Suprapubic skin (tissue), 4 donors: Measurements from ENCODE around the gene CDH4.

ENCODE experiments used
- POLR2A ChIP-seq, 2 donors: fragments of 450-650 bp; IDR thresholded peaks; one replicate each; pipeline ENCODE4 v1.6.1; 2017; ENCODE audit warnings: antibody characterized with exemption in 2 of 2, mild to moderate bottlenecking in 2 of 2, moderate library complexity in 2 of 2
- POLR2AphosphoS5 ChIP-seq, 3 donors: sonication (generic); formaldehyde crosslinking; IDR thresholded peaks; one replicate each; pipeline ENCODE4 v1.6.1; 2017; ENCODE audit warnings: antibody characterized with exemption in 3 of 3
- TF ChIP-seq, protein P1 (sequence below), 2 donors: fragments of 200-600 bp in 1 of 2; fragments of 450-650 bp in 1 of 2; sonication (generic) in 1 of 2; IDR thresholded peaks; one replicate each; pipeline ENCODE4 v1.5.1; 2016 to 2019; ENCODE audit warnings: antibody characterized with exemption in 2 of 2, mild to moderate bottlenecking in 1 of 2, moderate library complexity in 1 of 2

DNA sequence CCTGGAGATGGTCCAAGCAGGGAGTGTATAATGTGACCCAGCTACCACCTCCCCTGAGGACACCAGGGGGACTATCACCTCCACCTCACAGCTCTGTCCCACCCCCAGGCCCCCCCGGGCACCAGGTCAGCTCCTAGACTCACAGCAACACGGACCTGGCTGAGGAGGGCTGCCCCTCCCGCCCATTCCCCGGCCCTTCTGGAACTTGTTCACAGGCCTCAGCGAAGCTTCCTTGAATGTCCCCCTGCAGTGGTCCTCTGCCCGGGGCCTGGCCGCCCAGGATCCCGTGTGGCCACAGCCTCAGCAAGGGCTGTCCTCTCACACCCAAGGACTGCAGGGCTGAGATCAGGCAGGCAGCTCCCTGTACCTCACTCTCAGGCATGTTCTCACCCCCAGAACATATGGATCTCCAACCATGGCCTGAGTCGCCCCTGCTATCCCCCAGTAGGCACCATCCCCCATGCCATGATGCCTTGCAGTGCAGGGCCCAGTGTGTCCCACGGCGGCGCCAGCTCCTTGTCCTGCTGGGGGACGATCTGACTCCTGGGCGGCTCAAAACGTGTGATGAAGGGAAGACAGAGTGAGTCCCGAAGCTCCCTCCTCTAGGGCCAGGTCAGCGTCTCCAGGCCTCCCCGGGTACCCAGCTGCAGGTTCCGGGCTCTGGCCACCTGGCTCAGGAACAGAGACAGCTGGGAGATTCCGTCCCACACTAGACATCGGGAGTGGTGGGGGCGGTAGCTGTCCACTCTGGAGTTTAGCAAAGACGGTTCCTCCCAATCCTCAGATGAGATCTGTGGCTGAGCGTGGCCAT lies 655.2 kb downstream of the CDH4 start:
- TF ChIP-seq, protein P1, sequence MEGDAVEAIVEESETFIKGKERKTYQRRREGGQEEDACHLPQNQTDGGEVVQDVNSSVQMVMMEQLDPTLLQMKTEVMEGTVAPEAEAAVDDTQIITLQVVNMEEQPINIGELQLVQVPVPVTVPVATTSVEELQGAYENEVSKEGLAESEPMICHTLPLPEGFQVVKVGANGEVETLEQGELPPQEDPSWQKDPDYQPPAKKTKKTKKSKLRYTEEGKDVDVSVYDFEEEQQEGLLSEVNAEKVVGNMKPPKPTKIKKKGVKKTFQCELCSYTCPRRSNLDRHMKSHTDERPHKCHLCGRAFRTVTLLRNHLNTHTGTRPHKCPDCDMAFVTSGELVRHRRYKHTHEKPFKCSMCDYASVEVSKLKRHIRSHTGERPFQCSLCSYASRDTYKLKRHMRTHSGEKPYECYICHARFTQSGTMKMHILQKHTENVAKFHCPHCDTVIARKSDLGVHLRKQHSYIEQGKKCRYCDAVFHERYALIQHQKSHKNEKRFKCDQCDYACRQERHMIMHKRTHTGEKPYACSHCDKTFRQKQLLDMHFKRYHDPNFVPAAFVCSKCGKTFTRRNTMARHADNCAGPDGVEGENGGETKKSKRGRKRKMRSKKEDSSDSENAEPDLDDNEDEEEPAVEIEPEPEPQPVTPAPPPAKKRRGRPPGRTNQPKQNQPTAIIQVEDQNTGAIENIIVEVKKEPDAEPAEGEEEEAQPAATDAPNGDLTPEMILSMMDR (IDR thresholded peaks at IDR 0.05), result no peak
- TF ChIP-seq POLR2A (IDR thresholded peaks at IDR 0.05) (no peak), POLR2AphosphoS5 (IDR thresholded peaks at IDR 0.05) (no peak)
